GF-D8 (cell line): ENCODE data around the gene AVPR1B.
"Not testable (repeated sequence)": the region's sequence is repeated elsewhere in the genome, so short reads cannot be mapped to it uniquely, and the experiment has no call there.

Experiments used
- DNase-seq: peaks from one replicate; lab custom pipeline; 2025; lab: John Stamatoyannopoulos, UW

The AVPR1B gene

GRCh38 chr1:206080026-206080820, 37.0 kb downstream of the AVPR1B start:
- DNase-seq = peak; percentile 98

DNA sequence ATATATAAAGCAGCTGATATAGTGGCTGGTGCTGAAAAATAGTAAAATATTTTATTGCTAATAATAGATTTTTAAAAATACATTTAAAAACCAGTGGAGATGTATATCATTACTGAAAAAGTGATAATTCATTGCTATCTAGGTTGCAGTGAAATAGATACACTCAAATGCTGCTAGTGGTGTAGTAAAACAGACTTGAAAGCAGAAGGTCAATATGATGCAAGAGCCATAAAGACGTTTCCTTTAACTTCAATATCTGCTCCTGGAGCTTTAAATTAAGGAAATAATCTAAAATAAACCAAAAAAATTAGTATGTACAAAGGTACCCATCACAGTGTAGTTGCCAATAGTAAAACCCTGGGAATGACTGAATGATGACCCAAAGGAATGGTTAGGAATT, 38.1 kb downstream of the AVPR1B start:
- peak; percentile 88 for DNase-seq

DNA sequence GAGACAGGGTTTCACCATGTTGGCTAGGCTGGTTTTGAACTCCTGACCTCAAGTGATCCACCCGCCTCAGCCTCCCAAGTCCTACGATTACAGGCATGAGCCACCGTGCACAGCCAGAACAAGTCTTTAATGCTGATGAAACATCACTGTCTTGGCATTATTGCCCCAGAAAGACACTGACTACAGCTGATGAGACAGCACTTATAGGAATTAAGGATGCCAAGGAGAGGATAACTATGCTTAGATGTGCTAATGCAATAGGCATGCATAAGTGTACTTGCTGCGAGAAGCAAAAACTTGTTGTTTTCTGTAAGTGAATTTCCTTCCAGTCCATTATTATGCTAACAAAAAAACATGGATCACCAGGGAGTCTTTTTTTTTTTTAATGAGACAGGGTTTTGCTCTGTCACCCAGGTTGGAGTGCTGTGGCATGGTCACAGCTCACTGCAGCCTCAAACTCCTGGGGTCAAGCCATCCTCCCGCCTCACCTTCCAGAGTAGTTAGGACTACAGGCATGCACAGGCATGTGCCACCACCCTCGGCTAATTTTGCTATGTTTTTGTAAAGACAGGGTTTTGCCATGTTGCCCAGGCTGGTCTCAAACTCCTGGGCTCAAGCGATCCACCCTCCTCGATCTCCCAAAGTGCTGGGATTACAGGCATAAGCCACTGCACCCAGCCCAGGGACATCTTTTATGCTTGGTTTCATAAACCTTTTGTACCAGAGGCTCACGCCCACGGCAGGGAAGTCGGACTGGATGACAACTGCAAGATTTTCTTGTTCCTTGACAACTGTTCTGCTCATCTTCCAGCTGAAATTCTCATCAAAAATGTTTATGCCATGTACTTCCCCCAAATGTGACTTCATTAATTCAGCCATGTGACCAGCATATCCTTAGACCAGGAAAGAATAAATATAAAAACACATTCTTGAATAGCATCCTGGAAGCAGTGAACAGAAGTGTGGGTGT, 41.1 kb downstream of the AVPR1B start:
- no peak for DNase-seq

GRCh38 chr1:206074839-206075238, 42.3 kb downstream of the AVPR1B start:
- peak; percentile 86 for DNase-seq

GRCh38 chr1:206070627-206071304, 46.4 kb downstream of the AVPR1B start:
- no peak for DNase-seq

GRCh38 chr1:206068314-206068713, 48.9 kb downstream of the AVPR1B start:
- no peak for DNase-seq

GRCh38 chr1:206067486-206068227, 49.5 kb downstream of the AVPR1B start:
- DNase-seq = peak; percentile 26

DNA sequence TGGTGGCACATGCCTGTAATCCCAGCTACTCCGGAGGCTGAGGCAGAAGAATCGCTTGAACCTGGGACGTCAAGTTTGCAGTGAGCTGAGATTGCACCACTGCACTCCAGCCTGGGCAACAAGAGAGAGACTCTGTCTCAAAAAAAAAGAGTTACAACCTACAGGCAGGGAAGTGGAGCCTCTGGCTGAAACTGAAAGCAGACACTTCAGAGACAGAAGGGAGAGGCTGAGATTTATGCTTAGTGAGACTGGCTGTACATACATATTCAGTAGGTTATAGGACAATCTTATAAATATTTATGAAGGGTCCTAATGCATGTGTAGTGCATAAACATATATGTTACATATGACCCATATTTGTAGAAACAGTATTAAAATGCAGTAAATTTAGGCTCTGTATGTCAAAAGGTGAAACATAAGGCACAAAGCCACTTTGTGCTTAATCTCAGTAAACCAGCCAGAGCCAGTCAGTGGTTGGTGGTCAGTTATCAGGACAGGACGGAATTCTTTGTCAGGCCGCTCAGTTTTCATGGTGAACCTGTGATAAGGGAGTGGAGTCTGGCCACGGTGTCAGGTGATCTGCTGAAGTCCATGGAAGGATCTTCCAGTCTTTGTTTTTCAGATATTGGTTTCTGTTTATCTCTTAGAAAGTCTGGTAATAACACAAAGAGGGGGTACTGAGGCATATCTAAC, 50.6 kb downstream of the AVPR1B start:
- DNase-seq = no peak

- DNase-seq = no peak
Observed at GRCh38 chr1:206065547-206066145, 51.5 kb downstream of the AVPR1B start.

DNA sequence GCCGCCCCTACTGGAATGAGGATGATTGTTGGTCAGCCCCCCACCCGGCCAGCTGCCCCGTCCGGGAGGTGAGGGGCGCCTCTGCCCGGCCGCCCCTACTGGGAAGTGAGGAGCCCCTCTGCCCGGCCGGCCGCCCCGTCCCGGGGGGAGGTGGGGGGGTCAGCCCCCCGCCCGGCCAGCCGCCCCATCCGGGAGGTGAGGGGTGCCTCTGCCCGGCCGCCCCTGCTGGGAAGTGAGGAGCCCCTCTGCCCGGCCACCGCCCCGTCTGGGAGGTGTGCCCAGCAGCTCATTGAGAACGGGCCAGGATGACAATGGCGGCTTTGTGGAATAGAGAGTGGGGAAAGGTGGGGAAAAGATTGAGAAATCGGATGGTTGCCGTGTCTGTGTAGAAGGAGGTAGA, 52.7 kb downstream of the AVPR1B start:
- not testable (repeated sequence) for DNase-seq

DNA sequence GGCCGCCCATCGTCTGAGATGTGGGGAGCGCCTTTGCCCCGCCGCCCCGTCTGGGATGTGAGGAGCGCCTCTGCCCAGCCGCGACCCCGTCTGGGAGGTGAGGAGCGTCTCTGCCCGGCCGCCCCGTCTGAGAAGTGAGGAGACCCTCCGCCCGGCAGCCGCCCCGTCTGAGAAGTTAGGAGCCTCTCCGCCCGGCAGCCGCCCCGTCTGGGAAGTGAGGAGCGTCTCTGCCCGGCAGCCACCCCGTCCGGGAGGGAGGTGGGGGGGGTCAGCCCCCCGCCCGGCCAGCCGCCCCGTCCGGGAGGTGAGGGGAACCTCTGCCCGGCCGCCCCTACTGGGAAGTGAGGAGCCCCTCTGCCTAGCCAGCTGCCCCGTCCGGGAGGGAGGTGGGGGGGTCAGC, 53.2 kb downstream of the AVPR1B start:
- DNase-seq = not testable (repeated sequence)

DNA sequence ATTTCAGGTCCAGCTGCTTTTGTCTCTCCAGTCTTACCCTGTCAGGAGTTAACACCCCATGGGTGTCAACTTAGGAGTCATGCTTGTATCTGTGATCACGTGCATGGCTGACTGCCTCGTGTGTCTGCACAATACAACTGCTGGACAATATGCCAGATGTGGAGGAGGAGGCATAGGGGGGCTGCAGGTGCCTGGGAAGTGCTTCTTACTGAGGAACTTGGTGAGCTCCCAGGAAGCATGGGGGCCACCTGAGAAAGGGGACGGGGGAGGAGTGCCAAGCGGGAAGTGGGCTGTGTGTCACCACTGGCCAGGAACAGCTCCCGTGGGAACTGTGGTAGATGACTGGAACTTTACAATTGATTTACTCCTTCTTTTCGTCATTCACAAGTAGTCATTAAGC, 54.7 kb downstream of the AVPR1B start:
- DNase-seq = no peak

GRCh38 chr1:206060844-206061243, 56.3 kb downstream of the AVPR1B start:
- DNase-seq = no peak
